ENCODE results near the gene GBP3.

DNA sequence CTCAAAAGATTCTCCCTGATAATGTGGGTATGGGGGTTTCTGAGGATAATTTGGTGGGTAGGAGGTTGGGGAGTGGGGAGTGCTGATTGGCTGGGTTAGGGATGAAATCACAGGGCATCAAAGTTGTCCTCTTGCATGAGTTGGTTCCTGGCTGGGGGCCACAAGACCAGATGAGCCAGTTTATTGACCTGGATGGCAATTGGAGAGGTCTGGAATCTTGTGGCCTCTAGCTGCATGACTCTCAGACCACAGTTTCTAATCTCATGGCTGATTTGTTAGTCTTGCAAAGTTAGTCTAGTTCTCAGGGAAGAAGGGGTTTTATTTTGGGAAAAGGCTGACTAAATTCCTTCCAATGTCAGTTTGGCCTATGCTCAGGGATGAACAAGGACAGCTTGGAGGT is 45.6 kb upstream of the GBP3 start:
- TF ChIP-seq POLR2AphosphoS5 (IDR thresholded peaks at IDR 0.05; ENCODE audit: low read depth, low read length) (no peak), POLR2A (IDR thresholded peaks at IDR 0.05; ENCODE audit: low read depth, low read length) (no peak), TAF1 (IDR thresholded peaks at IDR 0.05; ENCODE audit: borderline replicate concordance, low read depth, low read length) (no peak)

Data from GM12892 (cell line).